GM19193 (cell line): Measurements from ENCODE around the gene PKIB.

Experiments used
- POLR2A ChIP-seq: IDR thresholded peaks from 4 replicates; pipeline ENCODE4 v1.6.1; 2011; ENCODE audit not compliant: insufficient read depth, insufficient read length; ENCODE audit errors: extremely low read depth

PKIB gene

DNA sequence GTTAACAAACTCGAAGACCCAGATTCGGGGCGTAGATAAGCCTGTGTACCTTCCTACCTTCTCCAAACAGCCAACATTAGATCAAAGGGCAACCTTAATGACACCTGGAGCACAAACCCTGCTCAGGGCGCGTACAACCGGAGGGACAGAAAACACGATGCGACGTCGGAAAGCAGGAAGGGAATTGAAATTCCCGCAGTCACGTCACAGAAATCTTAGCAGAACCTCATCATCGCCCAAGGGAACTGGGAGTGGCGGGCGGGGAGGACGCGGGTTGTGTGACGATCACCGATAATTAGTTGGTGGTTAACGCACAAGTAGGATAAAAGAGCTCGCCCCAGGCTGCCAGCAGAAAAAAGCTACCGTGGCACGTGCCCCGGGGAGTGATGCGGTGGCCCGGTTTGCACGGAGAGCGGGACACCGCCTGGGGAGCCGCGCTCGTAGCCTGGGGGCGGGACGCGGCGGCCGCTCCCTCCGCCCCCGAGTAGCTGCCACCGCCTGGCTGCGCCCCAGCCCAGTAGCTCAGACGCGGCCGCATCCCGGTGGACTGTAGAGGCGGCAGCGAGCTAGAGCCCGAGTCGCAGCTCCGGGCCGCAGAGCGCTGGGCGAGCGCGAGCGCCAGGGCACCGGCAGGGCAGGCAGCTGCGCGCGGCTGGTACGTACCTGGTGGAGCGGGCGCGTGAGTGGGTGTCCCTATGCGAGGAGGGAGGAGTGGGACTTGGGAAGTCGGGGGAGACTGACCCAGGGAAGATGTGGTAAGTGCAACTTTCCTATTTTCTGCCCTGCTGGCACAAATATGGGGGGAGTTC lies at the start of gene PKIB:
Gene PKIB (plus strand): TSS at position 525 of the 809 bp plus-strand sequence. CDS start 107,390 bp downstream, outside the sequence.
- no peak for TF ChIP-seq POLR2A

DNA sequence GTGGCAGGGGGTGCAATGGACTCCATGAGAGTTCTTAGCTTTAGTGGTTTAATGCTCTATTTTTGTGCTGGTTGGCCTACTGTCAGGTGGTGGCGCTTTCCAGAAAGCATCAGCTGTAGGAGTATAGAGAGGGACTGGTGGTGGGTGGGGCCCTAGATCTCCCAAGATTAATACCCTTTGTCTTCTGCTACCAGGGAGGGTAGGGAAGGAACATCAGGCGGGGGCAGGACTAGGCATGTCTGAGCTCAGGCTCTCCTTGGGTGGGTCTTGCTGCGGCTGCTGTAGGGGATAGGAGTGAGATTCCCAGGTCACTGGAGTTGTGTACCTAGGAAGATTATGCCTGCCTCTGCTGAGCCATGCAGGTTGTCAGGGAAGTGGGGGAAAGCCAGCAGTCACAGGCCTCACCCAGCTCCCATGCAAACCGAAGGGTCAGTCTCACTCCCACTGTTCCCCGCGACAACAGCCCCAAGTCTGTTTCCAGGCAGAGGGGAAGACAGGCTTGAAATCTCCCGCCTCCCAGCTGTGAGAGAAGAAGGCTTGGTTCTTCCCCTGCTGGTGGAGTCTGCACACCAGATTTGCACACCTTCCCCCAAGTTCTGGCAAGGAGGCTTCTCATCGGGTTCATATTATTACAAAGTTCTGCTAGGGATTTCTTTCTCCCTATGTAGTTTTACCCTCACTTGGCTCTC lies 46.7 kb upstream of the PKIB start:
- no peak for TF ChIP-seq POLR2A

GRCh38 chr6:122564230-122564629 lies 46.0 kb upstream of the PKIB start:
- no peak for TF ChIP-seq POLR2A

DNA sequence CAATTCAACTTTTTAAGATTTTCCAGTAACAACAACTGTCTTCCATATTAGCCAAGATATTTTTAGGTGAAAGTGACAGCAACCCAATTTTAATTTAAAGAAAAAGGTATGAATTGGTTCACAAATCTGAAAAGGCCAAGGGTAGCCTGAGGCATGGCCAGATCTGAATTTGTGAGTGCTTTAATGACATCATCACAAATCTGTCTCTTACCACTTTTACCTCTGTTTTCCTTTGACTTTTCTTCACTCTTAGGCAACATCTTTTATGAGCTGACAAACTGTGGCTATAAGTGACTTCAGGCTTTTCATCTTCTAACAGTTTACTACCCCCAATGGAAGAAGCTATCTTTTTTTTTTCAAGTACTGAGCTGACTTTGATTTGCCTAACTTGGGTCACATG lies 44.5 kb upstream of the PKIB start:
- TF ChIP-seq POLR2A, result no peak

- TF ChIP-seq POLR2A, result no peak
Observed at GRCh38 chr6:122567034-122567433, 43.2 kb upstream of the PKIB start.

DNA sequence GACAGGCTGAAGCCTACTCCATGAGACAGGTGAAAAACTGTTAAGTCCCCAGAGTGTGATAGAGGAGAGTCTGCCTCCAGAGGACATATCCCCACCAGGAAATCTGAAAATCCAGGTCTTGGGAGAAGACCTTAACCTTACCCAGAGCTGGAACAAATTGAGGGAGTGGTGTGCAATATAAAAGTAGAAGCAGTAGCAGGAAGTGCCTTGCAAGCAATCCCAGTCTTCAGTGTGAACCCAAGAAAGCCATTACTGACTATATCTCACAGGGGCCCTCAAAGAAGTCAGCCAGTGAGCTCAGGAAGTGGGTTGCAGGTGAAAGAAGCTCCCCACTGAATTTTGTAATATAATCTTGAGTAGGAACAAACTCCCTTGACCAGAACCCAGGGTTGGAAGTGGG lies 41.9 kb upstream of the PKIB start:
- TF ChIP-seq POLR2A, result no peak

DNA sequence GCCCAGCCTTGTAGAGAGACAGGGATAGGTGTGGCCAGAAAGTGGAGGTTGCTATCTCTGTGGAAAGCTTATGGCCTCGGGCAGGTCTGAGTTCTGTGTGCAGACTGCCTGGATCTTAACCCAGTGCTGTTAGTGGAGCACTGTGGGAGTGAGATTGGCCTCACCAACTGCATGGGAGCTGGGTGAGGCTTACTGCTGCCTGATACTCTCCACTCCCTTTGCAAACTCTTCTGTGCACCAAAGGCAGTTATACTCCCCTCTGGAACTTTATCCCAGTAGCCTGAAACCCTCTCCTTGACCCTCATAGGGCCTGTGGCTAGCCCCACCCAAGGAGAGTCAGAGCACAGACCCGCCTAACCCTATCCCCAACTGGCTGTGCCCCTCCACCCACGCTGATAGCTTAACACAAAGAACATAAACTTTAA lies 41.4 kb upstream of the PKIB start:
- no peak for TF ChIP-seq POLR2A

- TF ChIP-seq POLR2A, result no peak
Observed at GRCh38 chr6:122569230-122569771, 40.9 kb upstream of the PKIB start.

GRCh38 chr6:122571888-122572287 lies 38.3 kb upstream of the PKIB start:
- no peak for TF ChIP-seq POLR2A

- no peak for TF ChIP-seq POLR2A
Observed at GRCh38 chr6:122576888-122577287, 33.3 kb upstream of the PKIB start.

DNA sequence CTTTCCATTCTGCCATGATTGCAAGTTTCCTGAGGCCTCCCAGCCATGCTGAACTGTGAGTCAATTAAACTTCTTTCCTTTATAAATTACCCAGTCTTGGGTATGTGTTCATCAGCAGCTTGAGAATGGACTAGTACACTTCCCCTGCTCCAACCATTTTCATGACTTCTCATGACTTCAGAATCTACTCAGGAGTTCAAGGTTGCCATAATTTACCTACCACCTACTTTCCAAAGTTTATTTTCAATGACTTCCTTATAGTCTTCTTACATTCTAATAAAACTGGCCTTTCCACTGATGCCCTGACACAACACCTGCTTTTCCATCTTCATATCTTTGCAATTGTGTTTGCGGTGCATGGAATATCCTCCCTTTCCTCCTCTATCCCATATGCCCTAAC lies 31.2 kb upstream of the PKIB start:
- TF ChIP-seq POLR2A, result no peak

DNA sequence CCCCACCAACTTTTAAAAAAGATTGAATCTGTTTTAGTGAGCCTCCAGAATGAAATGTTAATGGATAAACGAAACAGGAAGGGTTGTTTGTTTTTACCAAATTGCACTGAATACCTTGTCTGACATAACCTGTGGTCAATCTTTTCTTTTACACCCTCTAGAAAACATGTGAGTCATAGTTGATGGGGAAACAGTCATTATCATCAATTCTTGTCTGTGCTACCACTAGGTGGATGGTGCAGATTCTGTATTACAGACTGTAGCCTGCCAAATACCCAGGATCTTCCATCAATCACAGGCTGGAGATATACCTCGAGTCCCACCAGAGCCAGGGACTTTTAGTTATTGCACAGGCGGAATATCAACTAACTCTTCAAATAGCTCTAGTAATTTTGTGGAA lies 29.5 kb upstream of the PKIB start:
- no peak for TF ChIP-seq POLR2A

DNA sequence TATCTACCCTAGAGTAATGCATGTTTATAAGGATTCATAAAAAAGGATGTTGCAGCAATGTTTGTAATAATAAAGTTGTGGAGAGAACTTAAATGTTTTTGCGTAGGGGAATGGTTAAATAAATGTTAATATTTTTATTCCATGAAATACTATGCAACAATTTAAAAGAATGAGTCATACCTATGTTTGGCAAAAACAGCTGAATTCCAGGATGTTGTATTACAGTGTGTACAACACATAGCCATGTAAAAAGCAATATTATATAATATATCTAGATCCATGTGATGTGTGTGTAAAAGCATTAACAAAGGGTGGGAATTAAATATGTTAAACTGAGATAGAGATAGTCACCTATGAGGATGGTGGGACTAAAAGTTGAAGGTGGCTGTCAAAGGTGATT lies 21.1 kb upstream of the PKIB start:
- TF ChIP-seq POLR2A, result no peak

DNA sequence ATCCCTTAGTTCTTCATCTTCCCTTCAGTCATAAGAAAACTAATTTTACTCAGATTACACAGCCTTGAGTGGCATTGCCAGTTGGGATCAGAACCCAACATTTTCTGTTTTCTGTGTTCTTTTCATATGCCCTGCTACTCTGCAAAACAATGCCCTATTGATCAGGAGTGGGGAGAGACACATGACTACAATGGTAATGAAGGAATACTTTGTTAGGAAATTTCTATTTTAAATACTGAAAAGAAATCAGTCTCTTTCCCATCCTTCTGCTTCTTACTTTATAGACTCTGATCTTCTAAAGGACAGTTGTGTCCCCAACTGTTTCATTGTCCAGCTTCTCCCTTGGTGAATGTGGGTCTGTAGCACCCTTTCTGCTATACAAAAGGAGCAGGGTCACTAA lies 5.5 kb upstream of the PKIB start:
- TF ChIP-seq POLR2A, result no peak

- no peak for TF ChIP-seq POLR2A
Observed at GRCh38 chr6:122610690-122611455, 668 bp downstream of the PKIB start.
